HG03103 (cell line): ENCODE data around the gene ZNF184.
"Not testable (repeated sequence)": the region's sequence is repeated elsewhere in the genome, so short reads cannot be mapped to it uniquely, and the experiment has no call there.

ENCODE experiments used
- ATAC-seq: cut with Tn5 transposase; IDR thresholded peaks from one replicate; pipeline ENCODE4 v1.9.1; 2021; ENCODE audit warnings: low read depth; ENCODE audit not compliant: unreplicated experiment

Gene ZNF184

DNA sequence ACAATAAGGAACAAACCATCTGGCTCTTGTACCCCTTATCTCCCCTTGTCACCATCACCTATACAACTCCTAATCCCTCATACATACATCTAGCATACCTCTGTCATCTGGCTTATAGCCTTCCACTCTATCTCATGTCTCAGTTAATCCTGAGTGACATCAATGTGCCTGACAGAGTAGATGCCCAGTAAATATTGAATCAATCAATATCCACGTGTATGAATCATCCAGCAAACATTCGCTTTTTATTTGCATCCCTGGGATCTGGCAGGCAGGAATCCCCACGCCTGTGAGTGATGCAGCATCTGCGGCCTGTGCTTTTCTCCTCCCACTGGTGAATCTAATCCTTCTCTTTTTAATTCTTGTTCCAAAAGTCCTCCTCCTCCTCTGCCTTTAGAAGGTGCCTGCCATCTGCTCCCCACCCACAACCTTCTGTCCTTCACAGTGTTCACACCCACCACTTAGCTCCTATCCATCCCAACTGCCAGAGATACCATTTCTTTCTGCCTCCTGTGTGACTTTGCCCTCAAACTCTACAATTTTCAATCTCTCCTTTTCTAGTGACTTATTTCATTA, 46.8 kb downstream of the ZNF184 start:
- ATAC-seq, result no peak

DNA sequence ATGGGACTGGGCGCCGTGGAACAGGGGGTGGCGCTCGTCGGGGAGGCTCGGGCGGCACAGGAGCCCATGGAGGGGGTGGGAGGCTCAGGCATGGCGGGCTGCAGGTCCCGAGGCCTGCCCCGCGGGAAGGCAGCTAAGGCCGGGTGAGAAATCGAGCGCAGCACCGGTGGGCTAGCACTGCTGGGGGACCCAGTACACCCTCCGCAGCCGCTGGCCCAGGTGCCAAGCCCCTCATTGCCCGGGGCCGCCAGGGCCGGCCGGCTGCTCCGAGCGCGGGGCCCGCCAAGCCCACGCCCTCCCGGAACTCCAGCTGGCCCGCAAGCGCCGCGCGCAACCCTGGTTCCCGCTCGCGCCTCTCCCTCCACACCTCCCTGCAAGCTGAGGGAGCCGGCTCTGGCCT, 48.1 kb downstream of the ZNF184 start:
- not testable (repeated sequence) for ATAC-seq

DNA sequence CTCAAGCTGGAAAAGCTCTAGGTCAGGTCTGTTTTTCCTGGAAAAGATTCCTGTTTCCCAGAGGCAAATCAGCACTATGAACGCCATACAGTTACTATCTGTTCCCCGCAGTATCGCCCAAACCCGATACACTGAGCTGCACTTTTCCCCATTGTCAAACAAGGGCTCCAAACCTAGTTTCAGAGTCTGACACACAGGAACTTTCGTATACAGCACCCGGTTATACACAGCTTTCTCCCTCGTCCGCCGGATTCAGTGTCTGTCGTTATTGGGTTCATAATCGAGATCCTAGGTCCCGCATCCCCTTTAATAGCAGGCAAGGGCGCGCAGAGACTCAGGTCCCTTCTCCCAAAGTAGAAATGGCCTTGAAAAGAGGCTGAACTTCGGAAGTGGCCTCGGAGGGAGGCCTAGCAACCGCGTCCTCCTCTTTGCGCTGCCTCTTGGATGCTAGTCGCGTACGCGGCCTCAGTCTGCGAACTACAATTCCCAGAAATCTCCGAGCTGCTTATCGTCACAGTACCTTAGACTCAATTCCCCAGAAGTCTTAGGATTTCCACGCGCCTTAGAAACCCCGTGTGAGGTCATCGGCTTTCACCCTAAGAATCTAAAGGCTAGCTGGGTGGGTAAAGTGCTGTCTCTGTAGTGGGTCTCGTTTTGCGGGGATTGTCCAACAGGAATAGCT, 50.1 kb downstream of the ZNF184 start:
- ATAC-seq, result no peak

DNA sequence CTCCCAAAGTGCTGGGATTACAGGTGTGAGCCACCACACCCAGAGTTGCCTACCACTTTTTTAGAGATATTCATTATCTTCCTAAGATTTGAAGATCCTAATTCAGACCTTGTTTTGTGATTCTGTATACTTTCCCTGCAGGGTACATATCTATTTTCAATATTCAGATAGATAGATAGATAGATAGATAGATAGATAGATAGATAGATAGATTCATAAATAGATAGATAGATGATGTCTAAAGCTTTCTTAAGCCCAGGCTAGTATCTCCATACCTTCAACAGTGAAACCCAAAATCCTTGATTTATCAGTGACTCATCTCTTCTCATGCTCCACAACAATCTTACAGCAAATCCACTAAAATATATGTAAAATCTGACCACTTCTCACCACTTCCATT, 53.5 kb downstream of the ZNF184 start:
- no peak for ATAC-seq

DNA sequence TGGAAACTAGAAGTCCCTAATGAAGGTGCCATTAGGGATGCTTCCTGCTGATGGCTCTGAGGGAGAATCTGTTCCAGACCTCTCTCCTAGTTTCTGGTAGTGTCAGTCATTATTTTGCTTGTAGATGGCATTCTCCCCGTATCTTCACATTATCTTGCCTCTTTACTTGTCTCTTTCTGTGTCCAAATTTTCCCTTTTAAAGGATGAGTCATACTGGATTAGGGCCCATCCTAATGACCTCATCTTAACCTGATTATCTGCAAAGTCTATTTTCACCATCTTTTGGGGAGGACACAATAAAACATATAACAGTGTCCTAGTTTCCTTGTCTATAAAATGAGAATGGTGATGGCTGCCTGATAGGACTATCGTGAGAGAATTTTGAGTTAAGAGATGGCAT, 57.0 kb downstream of the ZNF184 start:
- ATAC-seq, result no peak

DNA sequence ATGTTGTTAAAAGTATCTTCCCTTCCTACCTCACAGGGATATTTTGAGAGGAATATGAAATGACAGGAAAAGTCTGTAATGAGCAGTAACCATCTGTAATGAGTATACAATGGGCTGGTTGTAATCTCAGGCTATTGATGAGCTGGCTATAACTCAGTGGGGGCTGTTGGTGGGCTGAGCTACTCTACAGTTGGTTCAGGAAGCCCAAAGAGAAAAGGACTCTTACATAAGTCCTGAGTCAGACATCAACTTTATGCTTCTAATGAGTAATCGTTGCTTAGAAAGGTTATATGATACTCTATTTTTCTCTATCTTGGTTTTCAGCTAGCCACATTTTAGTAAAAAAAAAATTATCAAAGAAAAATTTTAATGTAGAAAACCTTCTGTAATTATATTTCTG, 57.9 kb downstream of the ZNF184 start:
- ATAC-seq, result no peak

DNA sequence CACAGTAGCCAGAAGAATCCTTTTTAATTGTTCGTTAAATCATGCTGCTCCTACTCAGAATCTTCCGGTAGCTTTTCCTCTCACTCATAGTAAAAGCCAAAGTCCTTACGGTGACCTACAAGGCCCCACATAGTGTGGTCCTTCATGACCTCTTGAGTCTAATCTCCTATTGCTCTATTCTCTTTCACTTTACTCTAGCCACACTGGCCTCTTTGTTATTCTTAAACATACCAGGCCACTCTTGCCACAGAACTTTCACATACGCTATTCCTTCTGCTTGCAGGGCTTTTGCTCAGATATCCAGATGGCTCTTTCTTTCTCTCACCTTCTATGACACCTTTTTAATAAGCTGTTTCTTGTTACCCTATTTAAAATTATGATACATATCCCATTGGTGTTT, 58.6 kb downstream of the ZNF184 start:
- no peak for ATAC-seq

DNA sequence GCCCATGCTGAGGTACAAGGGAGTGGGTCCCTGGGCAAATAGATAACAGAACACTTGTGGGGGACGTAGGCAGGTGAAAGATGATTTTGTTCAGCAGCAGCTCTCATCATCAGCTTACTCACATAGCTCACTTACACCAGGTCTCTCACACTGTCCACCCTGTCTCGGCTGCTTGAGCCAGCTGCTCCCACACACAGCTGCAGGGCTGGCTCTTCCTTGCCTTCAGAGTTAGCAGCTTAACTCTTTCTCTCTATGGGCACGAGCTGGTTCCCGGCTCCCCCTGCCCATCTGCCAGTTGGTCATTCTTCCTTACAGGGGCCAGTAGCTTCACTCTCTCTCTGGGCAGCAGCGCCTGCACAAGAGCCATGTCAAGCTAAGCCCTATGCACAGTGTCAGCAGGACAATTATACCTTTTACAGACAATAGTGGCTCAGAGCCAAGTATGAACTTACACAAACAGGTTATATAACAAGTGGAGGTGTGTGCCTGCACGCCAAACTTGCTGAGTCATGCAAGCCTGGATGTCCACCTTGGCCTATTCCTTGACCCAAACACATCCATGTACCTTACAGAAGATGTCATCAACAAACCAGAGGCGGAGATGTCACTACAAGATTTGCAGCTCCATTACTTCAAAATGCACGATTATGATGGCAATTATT, 65.6 kb downstream of the ZNF184 start:
- ATAC-seq, result no peak

DNA sequence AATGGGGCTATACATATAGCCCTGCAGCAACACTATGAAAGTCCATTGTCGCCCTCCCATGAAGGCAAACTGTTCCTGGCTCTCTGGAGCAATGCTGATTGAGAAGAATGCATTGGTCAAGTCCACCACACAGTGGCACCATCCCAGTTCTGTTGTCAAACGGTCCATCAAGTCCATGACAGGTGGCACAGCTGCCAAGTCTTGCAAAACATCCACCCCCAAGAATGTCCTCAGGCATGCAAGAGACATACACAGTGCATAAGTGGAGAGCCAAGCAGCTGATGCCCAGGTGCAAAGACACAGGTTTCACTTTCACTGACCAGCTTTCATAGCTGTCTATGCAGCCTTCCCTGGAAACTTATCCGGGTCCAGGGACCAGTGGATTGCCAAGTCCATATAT, 66.8 kb downstream of the ZNF184 start:
- ATAC-seq, result no peak

DNA sequence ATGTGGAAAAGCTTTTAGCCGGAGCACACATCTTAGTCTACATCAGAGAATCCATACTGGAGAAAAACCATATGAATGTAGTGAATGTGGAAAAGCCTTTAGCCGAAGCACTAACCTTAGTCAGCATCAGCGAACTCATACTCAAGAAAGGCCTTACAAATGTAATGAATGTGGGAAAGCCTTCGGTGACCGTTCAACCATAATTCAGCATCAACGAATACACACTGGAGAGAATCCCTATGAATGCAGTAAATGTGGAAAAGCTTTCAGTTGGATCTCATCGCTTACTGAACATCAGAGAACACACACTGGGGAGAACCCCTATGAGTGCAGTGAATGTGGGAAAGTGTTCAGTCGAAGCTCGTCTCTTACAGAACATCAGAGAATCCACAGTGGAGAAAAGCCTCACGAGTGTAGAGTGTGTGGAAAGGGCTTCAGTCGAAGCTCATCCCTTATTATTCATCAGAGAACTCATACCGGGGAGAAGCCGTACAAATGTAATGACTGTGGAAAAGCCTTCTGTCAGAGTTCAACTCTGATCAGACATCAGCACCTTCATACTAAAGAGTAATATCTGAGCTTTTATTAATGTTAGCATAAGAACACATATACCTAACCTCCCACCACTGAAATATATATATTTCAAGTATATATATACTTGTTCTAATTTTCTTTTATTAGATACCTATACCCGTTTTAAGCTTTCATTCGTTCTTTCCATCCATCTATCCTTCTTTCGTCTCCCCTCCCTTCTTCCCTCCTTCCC, 71.8 kb downstream of the ZNF184 start:
- ATAC-seq, result no peak
